Fibroblast of skin of right quadriceps (primary cell): Measurements from ENCODE around the gene HTR7.
A peak's percentile ranks its signal among the peaks of the same experiment; 100 is the strongest.

Source experiments
- DNase-seq: peaks from one replicate; pipeline ENCODE4 v3.0.0-alpha.2; 2013

Gene HTR7

DNA sequence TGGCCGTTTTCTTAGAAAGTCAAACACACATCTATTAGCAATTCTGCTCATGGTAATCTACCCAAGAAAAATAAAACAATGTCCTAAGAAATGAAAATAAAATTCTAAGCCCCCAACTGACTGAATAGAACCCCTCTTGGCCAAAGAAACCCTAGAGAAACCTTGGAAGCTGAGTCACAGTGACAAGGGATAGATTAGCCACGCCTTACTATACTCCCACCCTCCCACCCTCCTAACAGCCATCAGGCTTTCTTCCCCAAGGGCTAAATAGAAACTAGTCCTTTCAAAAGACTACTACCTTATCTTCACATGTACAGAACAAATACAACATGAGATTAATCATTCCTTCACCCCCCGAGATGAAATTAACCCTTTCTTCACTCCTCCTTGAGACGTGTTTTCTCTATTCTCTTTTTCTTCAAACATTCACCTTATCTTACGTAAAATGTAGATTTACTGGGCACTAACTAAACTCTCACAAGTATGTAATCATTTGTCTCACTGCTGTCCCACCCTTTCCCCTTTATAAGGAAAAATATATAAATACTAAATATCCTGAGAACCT is 57.5 kb downstream of the HTR7 start:
- DNase-seq = no peak

DNA sequence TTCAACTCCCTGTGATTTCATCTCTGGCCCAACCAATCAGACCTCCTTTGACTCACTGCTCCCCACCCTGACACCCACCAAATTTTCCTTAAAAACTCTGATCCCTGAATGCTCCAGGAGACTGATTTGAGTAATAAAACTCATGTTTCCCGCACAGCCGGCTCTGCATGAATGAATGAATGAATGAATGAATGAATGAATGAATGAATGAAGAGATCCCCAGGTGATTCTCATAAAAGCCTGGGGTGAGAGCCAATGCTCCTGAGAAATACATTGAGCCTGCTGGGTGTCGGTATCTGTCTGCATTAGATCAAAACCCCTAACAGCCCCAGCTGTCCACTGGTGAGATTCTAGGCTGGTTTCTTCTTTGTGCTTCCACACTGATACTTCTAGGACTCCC is 58.7 kb downstream of the HTR7 start:
- DNase-seq = no peak

DNA sequence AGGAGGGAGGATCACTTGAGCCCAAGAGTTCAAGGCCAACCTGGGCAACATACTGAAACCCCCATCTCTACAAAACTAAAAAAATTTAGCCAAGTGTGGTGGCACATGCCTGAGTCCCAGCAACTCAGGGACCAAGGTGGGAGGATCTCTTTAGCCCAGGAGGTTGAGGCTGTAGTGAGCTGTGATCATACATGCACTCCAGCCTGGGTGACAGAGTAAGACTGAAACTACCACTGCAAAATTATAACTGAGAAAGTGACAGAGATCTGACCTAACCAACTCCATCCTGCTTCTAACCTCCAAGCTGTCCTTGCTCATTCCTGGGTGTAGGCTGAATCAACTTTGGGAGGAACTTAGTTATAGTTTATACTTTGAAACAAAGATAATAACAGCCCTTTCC is 59.4 kb downstream of the HTR7 start:
- no peak for DNase-seq

DNA sequence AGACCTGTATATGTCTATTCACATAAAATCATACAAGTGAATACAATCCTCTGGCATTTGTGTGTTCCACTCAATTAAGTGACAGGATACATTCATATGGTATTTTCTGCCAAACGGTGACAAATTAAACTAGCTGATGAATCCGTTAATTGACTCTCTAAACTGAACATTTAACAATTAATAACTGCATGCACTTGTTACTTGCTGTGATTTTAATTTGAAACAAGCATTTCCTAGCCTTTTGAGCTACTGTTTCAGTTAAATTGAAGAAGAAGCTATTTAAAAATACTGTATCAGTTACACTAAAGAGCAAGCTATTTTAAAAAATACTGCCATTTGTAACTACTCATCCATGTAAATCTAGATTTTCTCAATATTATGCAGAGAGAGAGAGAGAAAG is 67.4 kb downstream of the HTR7 start:
- no peak for DNase-seq

DNA sequence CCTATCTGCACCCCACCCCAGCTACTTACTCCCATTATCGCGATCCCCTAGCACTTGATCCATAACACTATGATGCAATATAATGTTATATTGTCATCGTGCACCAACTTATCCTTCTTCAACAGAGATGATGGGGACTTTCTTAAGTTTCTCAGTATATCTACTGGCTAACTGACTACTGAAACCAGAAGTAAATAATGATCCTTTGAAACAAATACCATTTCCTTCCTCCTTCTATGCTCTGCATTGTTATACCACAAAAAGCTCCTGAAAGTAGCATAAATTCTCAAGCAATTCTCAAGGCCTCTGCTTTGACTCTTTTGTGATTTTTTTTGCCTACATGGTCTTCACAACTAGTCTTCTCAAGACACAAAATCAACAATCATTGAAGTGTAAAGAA is 68.9 kb downstream of the HTR7 start:
- no peak for DNase-seq

DNA sequence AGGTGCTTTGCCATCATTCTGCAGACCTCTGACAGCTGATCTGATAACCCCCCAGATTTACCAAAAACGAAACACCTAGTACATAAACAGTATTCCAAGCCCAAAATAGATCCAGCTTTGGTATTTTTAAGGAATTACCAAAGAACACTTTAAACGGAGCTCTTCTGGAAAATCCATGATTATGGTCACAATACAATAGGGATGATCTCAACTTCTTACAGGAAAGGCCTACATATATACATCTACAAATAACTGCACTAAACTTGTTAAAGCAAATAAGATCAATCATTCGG is 69.7 kb downstream of the HTR7 start:
- DNase-seq = no peak

DNA sequence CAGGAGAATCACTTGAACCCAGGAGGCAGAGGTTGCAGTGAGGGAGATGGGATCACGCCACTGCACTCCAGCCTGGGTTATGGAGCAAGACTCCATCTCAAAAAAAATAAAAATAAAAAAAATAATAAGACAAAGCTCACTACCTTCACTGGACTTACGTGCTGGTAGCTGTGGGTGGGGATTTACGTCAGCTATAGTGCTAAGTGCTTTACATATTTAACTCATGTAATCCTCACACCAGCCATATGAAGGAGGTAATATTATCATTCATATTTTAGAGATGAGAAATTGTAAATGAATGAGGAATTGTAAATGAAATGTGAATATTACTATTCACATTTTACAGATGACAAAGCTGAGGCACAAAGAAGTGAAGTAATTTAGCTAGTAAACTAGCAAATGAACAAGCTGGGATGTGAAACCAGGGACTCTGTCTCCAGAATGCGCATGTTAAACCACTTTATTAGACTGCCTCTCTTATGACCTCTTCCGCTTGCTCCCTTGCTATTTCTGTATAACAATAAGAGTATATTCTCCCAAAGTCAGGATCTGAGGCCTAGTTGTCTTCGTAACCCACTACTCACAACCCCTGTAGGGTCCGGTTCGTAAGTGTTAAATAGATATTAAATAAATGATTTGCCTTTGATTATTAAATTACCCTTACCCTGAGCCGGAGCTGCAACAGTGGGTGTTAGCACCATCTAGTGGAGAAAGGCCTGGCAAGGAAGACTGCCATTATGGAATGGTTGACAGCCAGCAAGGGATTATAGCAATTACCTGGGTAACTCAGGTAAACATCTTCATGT is 70.2 kb downstream of the HTR7 start:
- peak; percentile 27 for DNase-seq

DNA sequence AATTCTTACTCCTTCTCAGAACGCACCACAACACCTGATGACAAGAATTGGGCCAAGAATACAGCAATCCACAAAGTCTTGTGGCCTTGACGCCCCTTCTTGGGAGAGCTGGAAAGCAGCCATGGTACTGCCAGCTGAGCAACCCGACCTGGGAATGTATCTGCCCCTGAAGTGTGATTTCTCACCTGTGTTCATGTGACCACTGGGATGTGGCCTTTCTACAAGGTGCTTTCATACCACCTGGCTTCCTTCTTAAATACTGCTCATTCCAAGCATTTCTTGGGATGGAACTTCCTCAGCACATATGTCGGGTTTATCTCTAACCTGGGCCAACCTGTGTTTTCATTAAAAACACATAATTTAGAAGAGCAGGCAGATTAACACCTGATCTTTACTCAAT is 72.1 kb downstream of the HTR7 start:
- no peak for DNase-seq

DNA sequence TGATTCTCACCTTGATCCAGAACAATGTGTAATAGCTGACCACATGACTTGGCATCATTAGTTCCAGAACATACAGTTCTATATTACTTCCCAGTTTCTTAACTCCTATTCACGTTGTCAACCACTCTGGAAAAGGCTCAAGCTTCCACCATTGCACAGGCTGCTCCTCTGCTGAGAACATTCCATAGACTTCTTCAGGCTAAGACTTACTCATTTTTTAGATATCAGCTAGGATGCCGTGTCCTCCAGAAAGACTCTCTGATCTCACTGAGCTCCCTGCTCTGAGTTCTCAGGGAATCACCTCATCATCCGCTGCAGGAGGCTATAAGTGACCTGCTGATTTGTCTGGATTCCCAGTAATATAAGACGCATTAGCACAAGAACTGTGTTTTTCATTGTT is 73.1 kb downstream of the HTR7 start:
- no peak for DNase-seq

DNA sequence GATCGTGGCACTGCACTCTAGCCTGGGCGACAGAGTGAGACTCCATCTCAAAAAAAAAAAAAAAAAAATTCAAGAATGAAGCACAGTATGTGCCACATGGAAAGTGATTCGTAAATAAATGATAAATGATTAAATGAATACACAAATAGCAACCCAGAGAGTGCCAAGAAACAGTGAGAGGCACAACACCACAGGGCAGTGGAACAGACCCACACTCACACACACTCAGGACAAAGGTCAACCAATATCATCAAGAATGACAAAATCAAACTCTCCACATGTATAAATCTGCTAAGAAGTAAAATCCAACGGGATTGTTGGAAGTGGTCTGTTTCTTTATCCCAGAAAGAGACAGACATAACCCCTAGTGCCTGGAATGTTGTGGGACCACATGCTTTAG is 77.4 kb downstream of the HTR7 start:
- no peak for DNase-seq

DNA sequence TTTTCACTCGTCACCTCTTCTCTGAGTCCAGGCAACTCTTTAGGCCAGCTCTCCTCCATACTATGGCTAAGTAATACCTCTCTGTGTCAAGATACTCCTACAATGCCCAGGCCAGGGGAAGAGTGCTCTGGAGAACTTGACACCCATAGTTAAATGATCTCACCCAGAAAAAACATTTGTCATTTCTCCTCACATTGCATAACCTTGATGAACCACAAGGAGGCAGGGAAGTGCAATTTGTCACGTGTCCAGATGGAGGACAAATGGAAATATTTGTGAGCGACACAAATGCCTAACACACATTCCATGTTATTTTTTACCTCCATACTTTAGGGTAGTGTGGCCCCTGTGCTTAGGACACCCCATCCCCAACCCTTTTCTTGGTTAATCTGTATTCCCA is 78.3 kb downstream of the HTR7 start:
- DNase-seq = peak; percentile 13

DNA sequence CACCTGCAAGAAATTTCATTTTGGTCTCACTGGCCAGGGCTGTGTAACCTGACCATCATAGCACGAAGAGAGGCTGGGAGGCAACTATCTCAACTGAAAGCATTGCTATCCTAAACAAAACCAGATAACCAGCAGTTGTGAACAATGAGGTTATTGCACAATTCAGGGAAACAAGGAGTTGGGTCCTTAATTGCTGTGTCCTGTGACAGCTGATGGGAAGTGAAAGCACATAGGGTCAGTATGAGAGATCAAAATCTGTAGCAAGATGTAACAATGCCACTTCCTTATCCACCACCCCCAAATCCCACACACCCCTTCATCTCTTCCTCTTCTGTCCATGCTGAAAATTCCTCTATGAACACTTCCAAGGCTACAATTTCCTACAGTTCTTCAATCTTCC is 80.2 kb downstream of the HTR7 start:
- DNase-seq = no peak

DNA sequence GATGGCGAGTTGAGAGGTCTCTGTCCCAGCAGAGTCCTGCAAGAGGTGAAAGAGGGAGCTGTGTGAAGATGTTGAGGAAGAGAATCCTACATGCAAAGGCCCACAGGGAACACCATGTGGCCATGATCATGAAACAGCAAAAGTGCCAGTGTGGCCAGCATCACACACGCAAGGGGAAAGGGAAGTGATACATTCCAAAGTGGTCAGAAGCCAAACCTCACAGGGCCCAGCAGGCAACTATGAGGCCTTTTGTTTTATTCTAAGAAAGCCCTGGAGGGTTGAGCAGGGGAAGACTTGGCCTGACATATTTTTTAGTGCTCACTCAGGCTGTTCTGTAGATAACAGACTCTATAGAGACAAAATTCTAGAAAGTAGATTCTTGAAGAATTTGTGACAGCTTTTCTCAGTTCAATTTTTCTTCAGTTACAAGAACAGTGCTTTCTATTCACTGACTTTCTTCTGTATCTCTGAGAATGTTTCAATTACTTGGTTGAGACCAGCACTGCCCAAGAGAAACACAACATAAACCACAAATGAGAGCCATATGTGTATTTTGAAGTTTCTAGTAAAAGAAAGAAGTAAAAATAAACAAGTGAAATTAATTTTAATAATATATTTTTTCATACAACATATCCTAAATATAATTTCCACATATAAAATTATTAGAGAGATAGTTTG is 82.3 kb downstream of the HTR7 start:
- peak; percentile 17 for DNase-seq

DNA sequence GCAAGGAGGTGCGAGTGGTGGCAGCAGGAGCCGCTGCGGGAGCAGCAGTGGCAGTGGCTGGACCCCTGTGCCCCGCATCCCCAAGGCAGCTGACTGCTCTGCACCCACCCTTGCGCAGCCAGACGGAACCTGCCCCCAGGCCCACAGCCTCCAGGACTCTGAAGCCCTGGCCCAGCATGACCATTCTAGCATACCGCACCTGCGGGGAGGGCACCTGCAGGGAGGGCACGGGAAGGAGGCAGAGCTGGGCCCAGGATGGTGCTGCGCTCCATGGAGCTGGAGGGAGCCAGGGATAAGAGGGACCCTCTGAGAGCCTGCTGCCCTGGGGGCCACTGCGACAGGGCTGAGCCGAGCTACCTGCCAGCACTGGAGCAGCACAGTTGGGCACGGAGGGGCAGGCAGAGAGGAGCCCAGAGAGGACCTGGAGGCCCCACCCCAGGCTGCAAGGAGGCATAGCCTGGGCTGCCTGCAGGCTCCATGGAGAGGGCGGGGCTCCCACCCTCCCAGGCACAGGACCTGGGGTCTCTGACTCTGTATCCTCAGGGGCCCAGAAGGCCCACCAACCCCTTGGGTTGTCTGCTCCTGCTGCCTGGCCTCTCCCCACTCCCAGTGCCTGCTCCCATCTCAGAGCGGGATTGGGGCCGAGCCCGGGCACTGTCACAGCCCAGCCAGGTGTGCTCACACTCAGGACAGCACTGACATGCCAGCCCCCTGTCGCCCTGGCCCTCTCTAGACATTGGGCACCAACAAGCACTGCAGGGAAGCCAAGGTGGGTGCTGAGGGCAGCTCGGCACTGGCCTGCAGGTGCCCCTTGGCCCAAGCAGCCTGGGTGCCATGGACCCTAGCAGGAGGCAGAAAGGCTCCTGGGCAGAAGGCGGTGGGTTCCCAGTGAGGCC is 87.6 kb downstream of the HTR7 start:
- DNase-seq = no peak

DNA sequence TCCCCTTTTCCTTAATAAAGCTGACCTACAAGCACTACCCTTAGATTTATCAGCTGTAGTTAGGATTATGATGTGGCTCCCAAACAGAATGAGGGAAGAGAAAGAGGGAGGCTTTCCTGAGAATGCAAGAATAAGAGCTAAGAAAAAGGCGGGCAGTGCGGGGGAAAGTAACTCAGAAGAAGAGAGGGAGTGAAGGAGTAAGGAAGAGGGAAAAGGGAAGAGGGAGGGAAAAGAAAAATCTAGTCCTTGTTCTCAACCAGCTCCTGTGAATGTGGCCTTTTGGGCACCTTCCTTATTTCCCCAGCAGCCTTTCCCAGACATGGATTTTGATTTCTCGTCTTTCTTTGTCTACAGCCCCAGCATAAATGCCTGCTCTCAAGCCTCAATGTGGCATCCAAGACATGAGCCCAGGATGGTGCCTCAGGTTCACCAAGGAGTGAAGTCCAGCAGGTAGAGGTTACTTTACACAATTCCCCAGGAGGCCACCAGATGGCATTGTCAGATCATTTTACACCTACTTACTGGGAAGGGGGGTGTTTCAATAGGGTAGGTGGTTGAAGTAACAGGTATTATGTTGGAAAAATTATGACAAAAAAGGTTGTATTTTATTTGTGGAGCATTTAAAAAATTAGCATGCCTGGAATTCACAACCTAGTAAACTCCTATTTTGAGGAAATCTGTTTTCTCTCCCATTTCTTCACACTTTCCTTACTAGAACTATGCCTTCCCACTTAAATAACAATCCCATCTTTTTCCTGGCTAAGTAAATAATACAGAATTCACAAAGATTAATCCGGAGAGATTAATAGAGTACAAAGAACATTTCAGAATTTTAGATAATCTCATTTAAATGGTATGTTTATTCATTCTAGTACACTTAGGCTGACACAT is 106.5 kb downstream of the HTR7 start:
- peak; percentile 34 for DNase-seq

DNA sequence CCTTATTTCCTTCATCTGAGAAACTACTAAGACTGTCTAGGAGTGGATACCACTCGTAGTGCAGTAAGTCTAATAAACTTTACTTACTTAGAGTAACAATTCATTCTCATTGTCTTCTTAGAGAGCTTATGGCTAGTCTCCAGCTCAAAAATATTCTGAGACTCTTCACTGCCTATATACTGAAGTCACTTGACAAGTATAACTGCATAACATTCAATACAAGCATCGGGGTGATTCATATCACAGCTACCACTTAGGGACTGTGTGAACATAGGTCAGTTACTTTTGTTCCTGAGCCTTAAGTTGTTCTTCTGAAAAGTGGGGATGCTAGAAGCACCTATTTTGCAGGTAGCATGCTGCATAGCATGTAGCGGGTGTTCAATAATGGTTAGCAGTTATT is 111.0 kb downstream of the HTR7 start:
- no peak for DNase-seq

DNA sequence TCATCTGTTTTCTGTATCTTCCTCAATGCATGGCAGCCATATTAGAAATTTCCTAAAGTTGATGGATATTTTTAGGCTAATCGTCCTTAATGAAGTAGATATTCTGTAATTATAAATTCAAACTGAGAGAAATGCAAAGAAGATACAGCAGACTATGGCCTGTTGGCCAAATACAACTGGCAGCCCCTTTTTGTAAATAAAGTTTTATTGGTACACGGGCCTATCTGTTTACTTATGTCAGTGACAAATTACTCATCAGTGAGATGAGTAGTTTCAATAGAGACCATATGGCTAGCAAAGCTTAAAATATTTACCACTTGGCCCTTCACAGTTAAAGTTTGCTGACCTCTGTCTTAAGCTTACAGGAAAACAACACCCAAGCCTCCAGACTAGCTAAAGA is 112.3 kb downstream of the HTR7 start:
- no peak for DNase-seq

DNA sequence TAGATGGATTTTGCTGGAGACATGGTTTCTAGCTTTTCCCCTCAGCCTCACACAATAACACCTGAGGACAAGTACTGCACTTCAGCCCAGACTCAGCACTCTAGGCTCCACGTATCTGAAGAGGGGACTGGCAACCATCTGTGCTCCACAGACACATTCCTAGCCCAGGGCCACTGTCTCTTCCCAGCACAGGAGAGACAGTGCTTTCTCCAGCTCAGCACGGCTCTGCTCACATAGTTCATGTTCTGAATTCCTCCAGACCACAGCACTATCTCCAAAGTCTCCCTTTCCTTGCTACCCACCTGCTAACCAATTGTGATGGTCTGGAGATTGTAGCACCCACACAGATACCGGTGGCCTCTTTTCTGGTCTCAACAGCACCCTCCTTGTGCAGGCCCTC is 114.5 kb downstream of the HTR7 start:
- no peak for DNase-seq

DNA sequence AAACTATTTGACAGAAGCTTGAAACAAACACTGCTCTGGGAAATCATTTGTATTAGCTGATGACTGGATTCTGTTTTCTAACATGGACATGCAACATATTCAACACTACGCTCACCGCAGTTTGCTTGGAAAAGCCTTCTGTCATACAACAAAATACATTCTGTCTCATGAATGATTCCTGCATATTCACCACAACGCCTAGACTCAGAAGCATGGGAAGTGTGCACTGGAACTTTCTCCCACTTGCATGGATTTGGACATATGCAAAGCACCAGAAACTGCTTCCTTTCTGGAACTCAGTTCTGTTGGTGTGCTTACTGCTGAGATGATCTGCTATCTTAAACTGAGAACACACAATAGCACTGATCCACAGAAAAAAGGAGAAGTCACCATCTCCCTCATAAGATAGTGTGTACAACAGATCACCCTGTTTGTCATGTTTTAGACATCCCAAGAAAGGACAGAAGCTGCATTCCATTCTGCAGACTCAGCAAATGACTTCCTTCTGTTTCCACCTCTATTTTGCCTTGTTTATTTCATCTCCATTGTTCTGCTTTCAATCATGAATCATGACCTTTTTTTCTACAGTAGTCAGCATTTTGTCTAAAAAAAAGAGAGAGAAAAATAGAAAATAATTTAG is 115.8 kb downstream of the HTR7 start:
- DNase-seq = peak; percentile 81

DNA sequence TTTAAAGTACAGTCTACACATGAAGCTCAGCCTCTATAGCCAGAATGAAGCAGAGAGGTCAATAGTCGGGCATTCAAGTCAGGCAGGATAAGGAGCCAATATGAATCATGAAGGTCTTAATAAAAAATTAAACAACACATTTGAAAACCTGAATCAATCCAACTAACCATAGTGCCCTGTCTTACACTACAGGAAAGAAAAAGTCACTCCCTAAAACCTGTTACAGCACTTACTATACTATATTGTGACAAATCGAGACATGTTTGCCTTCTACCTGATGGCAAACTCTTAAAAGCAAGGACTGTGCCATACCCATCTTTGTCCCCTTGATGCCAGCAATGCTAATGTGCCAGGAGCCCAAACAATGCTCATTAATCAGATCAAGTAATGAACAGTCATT is 117.6 kb downstream of the HTR7 start:
- no peak for DNase-seq

DNA sequence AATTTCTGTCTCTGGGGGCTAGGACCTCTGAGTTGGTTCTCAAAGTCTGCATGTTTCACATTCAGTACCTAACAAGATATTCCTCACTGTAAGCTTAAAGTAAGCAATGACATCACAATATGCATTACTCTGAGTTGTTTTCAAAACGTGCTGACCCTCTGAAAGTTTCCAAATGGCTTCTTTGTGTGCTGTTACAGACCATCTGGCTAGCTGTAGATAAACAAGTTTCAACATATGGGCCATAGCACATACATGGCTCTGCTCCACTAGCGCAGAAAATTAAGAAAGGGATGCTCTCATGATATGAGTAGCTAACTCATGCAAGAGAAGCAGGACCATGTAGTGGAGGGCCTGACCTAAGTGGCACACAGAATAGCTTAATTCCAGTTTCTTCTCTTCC is 119.0 kb downstream of the HTR7 start:
- DNase-seq = no peak

DNA sequence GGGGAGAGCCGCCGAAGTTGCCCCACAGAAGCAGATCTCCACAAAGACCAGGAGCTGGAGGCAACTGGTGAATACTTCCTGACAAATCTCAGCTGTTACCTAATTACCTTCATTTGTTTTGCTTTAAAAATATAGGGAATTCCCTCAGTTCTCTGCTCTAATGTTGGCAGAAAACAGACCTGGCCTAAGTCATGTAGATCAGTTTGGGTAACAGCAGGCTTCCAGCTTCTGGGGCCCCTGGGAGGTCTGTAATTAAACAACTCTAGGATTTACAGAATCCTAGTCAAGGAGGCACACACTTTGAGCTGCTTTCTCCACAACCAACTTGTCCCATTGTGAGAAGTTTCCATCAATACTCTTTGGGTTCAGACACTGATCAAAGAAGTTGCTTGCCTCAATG is 123.4 kb downstream of the HTR7 start:
- DNase-seq = no peak
